Ishikawa (cell line): ENCODE results near the gene CDC42EP4.

Source experiments
- CEBPB ChIP-seq: IDR thresholded peaks from 2 replicates; pipeline ENCODE4 v1.6.1; 2012
- CREB1 ChIP-seq: IDR thresholded peaks from 2 replicates; pipeline ENCODE4 v1.6.1; 2012; ENCODE audit warnings: low read depth
- EGR1 ChIP-seq: IDR thresholded peaks from 2 replicates; pipeline ENCODE4 v1.6.1; 2012
- EP300 ChIP-seq: IDR thresholded peaks from 2 replicates; pipeline ENCODE4 v1.6.1; 2012; ENCODE audit warnings: borderline replicate concordance
- FOXM1 ChIP-seq: IDR thresholded peaks from 2 replicates; pipeline ENCODE4 v1.6.1; 2012; ENCODE audit warnings: low read depth, borderline replicate concordance
- MAX ChIP-seq: IDR thresholded peaks from 2 replicates; pipeline ENCODE4 v1.6.1; 2012
- NFIC ChIP-seq: IDR thresholded peaks from 2 replicates; pipeline ENCODE4 v1.6.1; 2012
- RAD21 ChIP-seq: IDR thresholded peaks from 2 replicates; pipeline ENCODE4 v1.6.1; 2012; ENCODE audit warnings: low read depth
- TAF1 ChIP-seq: IDR thresholded peaks from 2 replicates; pipeline ENCODE4 v1.6.1; 2012; ENCODE audit warnings: low read depth, mild to moderate bottlenecking
- YY1 ChIP-seq: IDR thresholded peaks from 2 replicates; pipeline ENCODE4 v1.6.1; 2012; ENCODE audit warnings: low read depth
- ZBTB7A ChIP-seq: IDR thresholded peaks from 2 replicates; pipeline ENCODE4 v1.6.1; 2012; ENCODE audit warnings: low read depth
- TF ChIP-seq, protein P1 (sequence below): IDR thresholded peaks from 2 replicates; pipeline ENCODE4 v1.6.1; 2012; ENCODE audit warnings: low read depth, mild to moderate bottlenecking
- TF ChIP-seq, protein P2 (sequence below): IDR thresholded peaks from 2 replicates; pipeline ENCODE4 v1.6.1; 2012

GRCh38 chr17:73281928-73282327, 29.9 kb downstream of the CDC42EP4 start:
- TF ChIP-seq, protein P1, sequence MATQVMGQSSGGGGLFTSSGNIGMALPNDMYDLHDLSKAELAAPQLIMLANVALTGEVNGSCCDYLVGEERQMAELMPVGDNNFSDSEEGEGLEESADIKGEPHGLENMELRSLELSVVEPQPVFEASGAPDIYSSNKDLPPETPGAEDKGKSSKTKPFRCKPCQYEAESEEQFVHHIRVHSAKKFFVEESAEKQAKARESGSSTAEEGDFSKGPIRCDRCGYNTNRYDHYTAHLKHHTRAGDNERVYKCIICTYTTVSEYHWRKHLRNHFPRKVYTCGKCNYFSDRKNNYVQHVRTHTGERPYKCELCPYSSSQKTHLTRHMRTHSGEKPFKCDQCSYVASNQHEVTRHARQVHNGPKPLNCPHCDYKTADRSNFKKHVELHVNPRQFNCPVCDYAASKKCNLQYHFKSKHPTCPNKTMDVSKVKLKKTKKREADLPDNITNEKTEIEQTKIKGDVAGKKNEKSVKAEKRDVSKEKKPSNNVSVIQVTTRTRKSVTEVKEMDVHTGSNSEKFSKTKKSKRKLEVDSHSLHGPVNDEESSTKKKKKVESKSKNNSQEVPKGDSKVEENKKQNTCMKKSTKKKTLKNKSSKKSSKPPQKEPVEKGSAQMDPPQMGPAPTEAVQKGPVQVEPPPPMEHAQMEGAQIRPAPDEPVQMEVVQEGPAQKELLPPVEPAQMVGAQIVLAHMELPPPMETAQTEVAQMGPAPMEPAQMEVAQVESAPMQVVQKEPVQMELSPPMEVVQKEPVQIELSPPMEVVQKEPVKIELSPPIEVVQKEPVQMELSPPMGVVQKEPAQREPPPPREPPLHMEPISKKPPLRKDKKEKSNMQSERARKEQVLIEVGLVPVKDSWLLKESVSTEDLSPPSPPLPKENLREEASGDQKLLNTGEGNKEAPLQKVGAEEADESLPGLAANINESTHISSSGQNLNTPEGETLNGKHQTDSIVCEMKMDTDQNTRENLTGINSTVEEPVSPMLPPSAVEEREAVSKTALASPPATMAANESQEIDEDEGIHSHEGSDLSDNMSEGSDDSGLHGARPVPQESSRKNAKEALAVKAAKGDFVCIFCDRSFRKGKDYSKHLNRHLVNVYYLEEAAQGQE: no peak
- TF ChIP-seq CREB1 (no peak), EP300 (no peak), NFIC (no peak), TAF1 (no peak), YY1 (no peak), RAD21 (no peak), FOXM1 (no peak), ZBTB7A (no peak), CEBPB (no peak), MAX (no peak), EGR1 (no peak)
- TF ChIP-seq, protein P2, sequence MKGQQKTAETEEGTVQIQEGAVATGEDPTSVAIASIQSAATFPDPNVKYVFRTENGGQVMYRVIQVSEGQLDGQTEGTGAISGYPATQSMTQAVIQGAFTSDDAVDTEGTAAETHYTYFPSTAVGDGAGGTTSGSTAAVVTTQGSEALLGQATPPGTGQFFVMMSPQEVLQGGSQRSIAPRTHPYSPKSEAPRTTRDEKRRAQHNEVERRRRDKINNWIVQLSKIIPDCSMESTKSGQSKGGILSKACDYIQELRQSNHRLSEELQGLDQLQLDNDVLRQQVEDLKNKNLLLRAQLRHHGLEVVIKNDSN: no peak
